ENCODE results near the gene SPATA33.

DNA sequence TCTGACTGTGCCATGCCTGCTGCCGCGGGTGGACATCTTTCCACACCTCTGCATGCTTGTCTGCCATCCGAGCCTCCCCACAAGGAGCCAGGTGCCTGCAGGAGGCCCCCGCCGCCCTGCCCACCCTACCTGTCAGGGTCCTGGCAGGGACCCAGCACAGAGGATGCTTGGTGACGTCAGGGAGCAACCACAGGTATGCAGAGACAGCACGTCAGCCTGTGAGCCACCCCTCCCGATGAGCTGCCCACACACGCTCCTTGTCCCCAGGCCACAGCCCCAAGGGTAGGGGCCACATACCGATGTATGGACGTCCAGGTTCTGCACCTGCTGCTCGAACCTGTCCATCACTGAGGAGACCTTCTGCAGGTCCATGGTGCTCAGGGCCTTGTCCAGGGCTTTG is 10.7 kb upstream of the SPATA33 start:
- TF ChIP-seq POLR2AphosphoS5 (IDR thresholded peaks at IDR 0.05; ENCODE audit: borderline replicate concordance, low read depth, low read length) (no peak), EZH2 (IDR thresholded peaks at IDR 0.05) (no peak), FOXP2 (optimal IDR thresholded peaks at IDR 0.05; ENCODE audit: control extremely low read depth, extremely low read length, insufficient read depth) (no peak)

Measured in SK-N-MC (cell line).